ENCODE results near the gene MLN. TPM values are rescaled to one million over a fixed set of nuclear protein-coding genes. Genes with fewer than 3 reads are reported as not detected.

The MLN gene, protein sequence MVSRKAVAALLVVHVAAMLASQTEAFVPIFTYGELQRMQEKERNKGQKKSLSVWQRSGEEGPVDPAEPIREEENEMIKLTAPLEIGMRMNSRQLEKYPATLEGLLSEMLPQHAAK
- total RNA-seq = not detected in 2 replicates

DNA sequence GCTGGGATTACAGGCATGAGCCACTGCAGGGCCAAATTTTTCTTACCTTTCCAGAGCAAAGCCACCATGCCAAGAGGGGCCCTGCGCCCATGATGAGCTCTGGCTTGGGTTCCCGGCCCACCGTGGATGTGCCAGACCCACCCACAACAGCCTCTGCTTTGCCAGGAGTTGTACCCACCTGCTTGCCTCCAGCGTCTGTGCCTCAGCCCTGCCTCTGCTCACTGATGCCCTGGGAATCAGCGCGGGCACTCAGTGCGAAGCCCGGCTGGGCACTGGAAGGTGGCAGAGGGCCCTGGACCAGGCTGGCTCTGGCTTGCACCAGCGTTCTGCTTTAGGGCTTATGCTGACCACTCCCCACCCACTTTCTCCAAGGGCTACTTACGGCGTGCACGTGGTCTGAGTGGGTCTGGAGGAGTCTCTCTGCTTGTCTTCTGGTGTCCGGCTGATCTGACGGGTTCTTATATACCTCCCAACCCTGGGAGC is at the start of gene MLN:
Gene MLN (minus strand): TSS at position 433 of the 483 bp plus-strand sequence. CDS start 2,840 bp downstream, outside the sequence.

DNA sequence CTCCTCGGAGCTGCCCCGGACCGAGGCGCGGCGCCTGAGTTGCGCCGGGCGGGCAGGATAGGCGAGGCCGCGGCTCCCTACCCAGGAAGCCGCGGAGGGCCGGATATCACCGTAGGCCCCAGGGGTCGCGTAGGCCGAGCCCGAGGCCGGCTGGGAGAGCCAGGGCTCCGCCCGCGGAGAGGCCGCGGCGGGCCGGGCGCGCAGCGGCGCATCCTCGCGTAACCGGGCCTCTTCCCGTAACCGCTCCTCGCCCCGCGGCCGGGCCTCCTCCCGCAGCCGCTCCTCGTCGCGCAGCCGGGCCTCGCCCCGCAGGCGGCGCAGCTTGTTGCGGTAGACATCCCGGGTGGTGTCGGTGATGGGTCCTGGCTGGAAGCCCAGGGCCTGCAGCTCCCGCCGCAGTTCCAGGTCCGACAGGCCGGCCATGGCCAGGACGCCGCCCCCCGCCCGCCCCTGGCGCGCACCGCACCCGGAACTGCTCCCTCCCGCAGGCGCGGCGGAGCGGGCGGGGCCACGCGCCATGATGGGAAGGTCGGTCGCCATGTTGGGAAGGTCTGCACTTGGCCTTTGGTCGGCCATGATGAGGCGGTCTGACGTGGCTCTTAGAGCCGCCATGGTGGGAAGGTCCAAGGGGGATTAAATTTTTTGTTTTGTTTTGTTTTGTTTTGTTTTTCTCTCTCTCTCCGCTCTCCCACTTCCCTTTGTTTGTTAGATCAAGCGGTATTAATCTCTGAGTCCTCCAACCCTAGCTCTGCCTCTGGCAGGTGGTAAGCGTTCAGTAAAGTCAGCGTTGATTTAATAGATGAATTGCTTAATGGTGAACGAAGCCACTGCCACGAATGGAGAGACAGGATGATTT is 14.9 kb downstream of the MLN start, which contains the start of gene LEMD2:
Gene LEMD2 (minus strand): TSS at position 437 of the 856 bp plus-strand sequence. CDS start 14 bp downstream, at position 423.

GRCh38 chr6:33746651-33747100 is 57.1 kb downstream of the MLN start, which contains the start of gene IP6K3:
Gene IP6K3 (minus strand): TSS chr6:33746905. CDS start chr6:33735476, 11,429 bp downstream.

Other genes starting within 250 kb of the MLN start
- gene BAK1, start 223.7 kb downstream of the MLN start, total RNA-seq = 15.7 and 20.1 TPM in 2 replicates
- gene ITPR3, start 182.7 kb downstream of the MLN start, total RNA-seq = 69.3 and 74.9 TPM in 2 replicates
- gene UQCC2, start 92.3 kb downstream of the MLN start, total RNA-seq = 11.7 and 13.4 TPM in 2 replicates
- 0.12 and 0.32 TPM in 2 replicates for gene IP6K3, start 57.1 kb downstream of the MLN start, total RNA-seq
- gene LEMD2, start 14.9 kb downstream of the MLN start, total RNA-seq = 52.9 and 61.5 TPM in 2 replicates

Measured in hair follicle dermal papilla cell (primary cell).